SU-DHL-6 (cell line): ENCODE measurements around the gene EPS8L1.
A peak's percentile ranks its signal among the peaks of the same experiment; 100 is the strongest.

ENCODE experiments used
- H2AFZ ChIP-seq: fragments of 200-600 bp; sonication (generic); 2 replicates; pipeline ENCODE4 v1.6.1; 2014; ENCODE audit warnings: low read depth, mild to moderate bottlenecking, moderate library complexity, mixed read lengths, antibody characterized with exemption, low read length; ENCODE audit not compliant: severe bottlenecking
- H3F3A ChIP-seq: fragments of 200-600 bp; shearing (Covaris generic); 2 replicates; pipeline ENCODE4 v1.6.0; 2016; ENCODE audit warnings: antibody characterized with exemption, mild to moderate bottlenecking; ENCODE audit not compliant: insufficient read depth
- H3K27ac ChIP-seq: fragments of 200-600 bp; sonication (generic); 2 replicates; pipeline ENCODE4 v1.5.1; 2016; ENCODE audit warnings: low read depth, mild to moderate bottlenecking, low read length, moderate library complexity, mixed read lengths
- H3K27me3 ChIP-seq: fragments of 200-600 bp; sonication (generic), shearing (Covaris generic); 2 replicates; pipeline ENCODE4 v1.6.0; 2014; ENCODE audit warnings: mild to moderate bottlenecking, low read length
- H3K36me3 ChIP-seq: fragments of 200-600 bp; sonication (generic); 2 replicates; pipeline ENCODE4 v1.6.1; 2014; ENCODE audit warnings: mild to moderate bottlenecking, low read length, mixed read lengths
- H3K4me2 ChIP-seq: fragments of 300-600, 200-600 bp; shearing (Covaris generic), sonication (generic); 2 replicates; pipeline ENCODE4 v1.6.0; 2014; ENCODE audit warnings: low read length, low read depth, mild to moderate bottlenecking; ENCODE audit not compliant: poor library complexity, severe bottlenecking
- H3K4me3 ChIP-seq: fragments of 200-600 bp; sonication (generic); 2 replicates; pipeline ENCODE4 v1.5.1; 2014; ENCODE audit warnings: antibody characterized with exemption, low read length, mild to moderate bottlenecking, mixed read lengths; ENCODE audit not compliant: insufficient read depth, poor library complexity, severe bottlenecking
- H3K79me2 ChIP-seq: fragments of 200-600 bp; sonication (generic); 2 replicates; pipeline ENCODE4 v1.6.1; 2014; ENCODE audit warnings: mild to moderate bottlenecking, low read length, moderate library complexity; ENCODE audit not compliant: insufficient read depth
- H3K9ac ChIP-seq: fragments of 200-600 bp; sonication (generic); 2 replicates; pipeline ENCODE4 v1.7.0; 2014; ENCODE audit warnings: mild to moderate bottlenecking, low read length
- H3K9me2 ChIP-seq: fragments of 200-600 bp; sonication (generic); replicated peaks from 2 replicates; pipeline ENCODE4 v1.6.1; 2014; ENCODE audit warnings: low read length; ENCODE audit not compliant: insufficient read depth
- H3K9me3 ChIP-seq: fragments of 200-600 bp; sonication (generic); 2 replicates; pipeline ENCODE4 v1.6.1; 2014; ENCODE audit warnings: low read length, mixed read lengths; ENCODE audit not compliant: insufficient read depth
- H4K20me1 ChIP-seq: fragments of 200-600 bp; sonication (generic); 2 replicates; pipeline ENCODE4 v1.6.1; 2014; ENCODE audit warnings: low read depth, mild to moderate bottlenecking, antibody characterized with exemption, low read length, moderate library complexity, mixed read lengths
- EZH2phosphoT487 ChIP-seq: fragments of 200-600 bp; sonication (generic), shearing (Covaris generic); conservative IDR thresholded peaks from 2 replicates; pipeline ENCODE4 v1.6.1; 2018; ENCODE audit warnings: mild to moderate bottlenecking, antibody characterized with exemption, low read length, moderate library complexity, mixed read lengths
- TF ChIP-seq, protein P1 (sequence below): fragments of 200-600 bp; sonication (generic); IDR thresholded peaks from one replicate; pipeline ENCODE4 v1.5.1; 2017; ENCODE audit warnings: antibody characterized with exemption, mild to moderate bottlenecking, low read length, moderate library complexity; ENCODE audit not compliant: insufficient read depth, poor library complexity, severe bottlenecking

The EPS8L1 gene

DNA sequence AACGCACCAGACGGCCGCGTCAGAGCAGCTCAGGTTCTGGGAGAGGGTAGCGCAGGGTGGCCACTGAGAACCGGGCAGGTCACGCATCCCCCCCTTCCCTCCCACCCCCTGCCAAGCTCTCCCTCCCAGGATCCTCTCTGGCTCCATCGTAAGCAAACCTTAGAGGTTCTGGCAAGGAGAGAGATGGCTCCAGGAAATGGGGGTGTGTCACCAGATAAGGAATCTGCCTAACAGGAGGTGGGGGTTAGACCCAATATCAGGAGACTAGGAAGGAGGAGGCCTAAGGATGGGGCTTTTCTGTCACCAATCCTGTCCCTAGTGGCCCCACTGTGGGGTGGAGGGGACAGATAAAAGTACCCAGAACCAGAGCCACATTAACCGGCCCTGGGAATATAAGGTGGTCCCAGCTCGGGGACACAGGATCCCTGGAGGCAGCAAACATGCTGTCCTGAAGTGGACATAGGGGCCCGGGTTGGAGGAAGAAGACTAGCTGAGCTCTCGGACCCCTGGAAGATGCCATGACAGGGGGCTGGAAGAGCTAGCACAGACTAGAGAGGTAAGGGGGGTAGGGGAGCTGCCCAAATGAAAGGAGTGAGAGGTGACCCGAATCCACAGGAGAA is 39.9 kb downstream of the EPS8L1 start:
- Histone ChIP-seq H3F3A (peaks cover 11% of the 10 kb centered on the region), H3K27me3 (no peaks in the 10 kb centered on the region), H3K27ac (peak overlapping the region; percentile 91), H3K9me3 (no peaks in the 10 kb centered on the region), H4K20me1 (no peaks in the 10 kb centered on the region; the same call in 1 of the 2 replicates), H3K9ac (peak overlapping the region; percentile 94), H2AFZ (no peak overlapping the region), H3K4me3 (peak overlapping the region; percentile 93), H3K4me2 (peak overlapping the region; percentile 80), H3K79me2 (peaks cover 62% of the 10 kb centered on the region), H3K36me3 (no peaks in the 10 kb centered on the region), H3K9me2 (no peaks in the 10 kb centered on the region)
- TF ChIP-seq EZH2phosphoT487 = no peak
- TF ChIP-seq, protein P1, sequence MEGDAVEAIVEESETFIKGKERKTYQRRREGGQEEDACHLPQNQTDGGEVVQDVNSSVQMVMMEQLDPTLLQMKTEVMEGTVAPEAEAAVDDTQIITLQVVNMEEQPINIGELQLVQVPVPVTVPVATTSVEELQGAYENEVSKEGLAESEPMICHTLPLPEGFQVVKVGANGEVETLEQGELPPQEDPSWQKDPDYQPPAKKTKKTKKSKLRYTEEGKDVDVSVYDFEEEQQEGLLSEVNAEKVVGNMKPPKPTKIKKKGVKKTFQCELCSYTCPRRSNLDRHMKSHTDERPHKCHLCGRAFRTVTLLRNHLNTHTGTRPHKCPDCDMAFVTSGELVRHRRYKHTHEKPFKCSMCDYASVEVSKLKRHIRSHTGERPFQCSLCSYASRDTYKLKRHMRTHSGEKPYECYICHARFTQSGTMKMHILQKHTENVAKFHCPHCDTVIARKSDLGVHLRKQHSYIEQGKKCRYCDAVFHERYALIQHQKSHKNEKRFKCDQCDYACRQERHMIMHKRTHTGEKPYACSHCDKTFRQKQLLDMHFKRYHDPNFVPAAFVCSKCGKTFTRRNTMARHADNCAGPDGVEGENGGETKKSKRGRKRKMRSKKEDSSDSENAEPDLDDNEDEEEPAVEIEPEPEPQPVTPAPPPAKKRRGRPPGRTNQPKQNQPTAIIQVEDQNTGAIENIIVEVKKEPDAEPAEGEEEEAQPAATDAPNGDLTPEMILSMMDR = no peak

- Histone ChIP-seq H3K27me3 (no peaks in the 10 kb centered on the region), H2AFZ (no peak overlapping the region), H3K4me3 (peak overlapping the region; percentile 93), H3K9ac (peak overlapping the region; percentile 94), H3K9me2 (no peaks in the 10 kb centered on the region), H3K36me3 (no peaks in the 10 kb centered on the region), H3K4me2 (peak overlapping the region; percentile 80), H3K9me3 (no peaks in the 10 kb centered on the region), H3K79me2 (peaks cover 55% of the 10 kb centered on the region), H3K27ac (peak overlapping the region; percentile 91), H3F3A (peaks cover 16% of the 10 kb centered on the region), H4K20me1 (no peaks in the 10 kb centered on the region; the same call in 1 of the 2 replicates)
- no peak for TF ChIP-seq EZH2phosphoT487
These were observed 40.7 kb downstream of the EPS8L1 start for GRCh38 chr19:55116232-55116858.

- Histone ChIP-seq H3F3A (peaks cover 16% of the 10 kb centered on the region), H3K36me3 (no peaks in the 10 kb centered on the region), H3K27me3 (no peaks in the 10 kb centered on the region), H3K4me3 (peak within 1 kb of the TSS; percentile 93), H3K4me2 (peak within 1 kb of the TSS; percentile 93), H4K20me1 (no peaks in the 10 kb centered on the region; the same call in 1 of the 2 replicates), H3K79me2 (peaks cover 48% of the 10 kb centered on the region), H2AFZ (peak within 1 kb of the TSS; percentile 79), H3K27ac (peak within 1 kb of the TSS; percentile 91), H3K9me2 (no peaks in the 10 kb centered on the region), H3K9me3 (no peaks in the 10 kb centered on the region), H3K9ac (peak within 1 kb of the TSS; percentile 94)
- TF ChIP-seq, protein P1 = no peak
- no peak for TF ChIP-seq EZH2phosphoT487
These were observed 41.4 kb downstream of the EPS8L1 start, which contains the start of gene PPP1R12C for GRCh38 chr19:55116859-55117662. Gene PPP1R12C, minus strand, starts transcription at chr19:55117637. Its CDS starts 94 bp downstream, at chr19:55117543.
